Astrocyte of the hippocampus (primary cell): ENCODE results near the gene CNTNAP2.
A peak's percentile ranks its signal among the peaks of the same experiment; 100 is the strongest.
"Not testable (repeated sequence)": the region's sequence is repeated elsewhere in the genome, so short reads cannot be mapped to it uniquely, and the experiment has no call there.

Experiments used
- DNase-seq: peaks from one replicate; pipeline ENCODE4 v3.0.0; 2011; ENCODE audit warnings: low read depth, low spot score

Gene CNTNAP2

DNA sequence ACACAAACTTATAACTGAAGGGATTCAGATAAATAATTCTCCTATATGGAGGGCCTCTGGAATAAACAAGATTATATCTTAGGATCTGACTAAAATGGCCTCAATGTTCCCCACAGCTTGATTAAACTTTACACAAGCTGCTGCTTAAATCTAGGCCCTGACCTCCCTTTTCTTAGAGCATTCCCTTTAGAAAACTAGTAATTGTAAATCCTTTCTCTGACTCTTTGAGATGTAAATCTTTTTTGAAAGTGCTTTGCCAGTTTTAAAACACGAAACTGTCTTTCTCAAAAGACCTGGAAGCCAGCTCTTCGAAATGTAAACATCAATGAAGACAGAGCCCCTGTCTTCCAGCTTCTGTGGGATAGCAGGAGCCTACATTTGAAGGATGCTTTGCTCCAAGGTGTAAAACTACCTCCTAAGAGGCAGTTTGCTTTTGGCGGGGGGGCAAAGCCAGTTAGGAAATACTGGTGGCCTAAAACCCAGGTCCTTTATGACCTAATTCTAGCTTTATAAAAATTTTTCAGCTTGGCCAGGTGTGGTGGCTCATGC is 758.7 kb downstream of the CNTNAP2 start:
- no peak for DNase-seq

DNA sequence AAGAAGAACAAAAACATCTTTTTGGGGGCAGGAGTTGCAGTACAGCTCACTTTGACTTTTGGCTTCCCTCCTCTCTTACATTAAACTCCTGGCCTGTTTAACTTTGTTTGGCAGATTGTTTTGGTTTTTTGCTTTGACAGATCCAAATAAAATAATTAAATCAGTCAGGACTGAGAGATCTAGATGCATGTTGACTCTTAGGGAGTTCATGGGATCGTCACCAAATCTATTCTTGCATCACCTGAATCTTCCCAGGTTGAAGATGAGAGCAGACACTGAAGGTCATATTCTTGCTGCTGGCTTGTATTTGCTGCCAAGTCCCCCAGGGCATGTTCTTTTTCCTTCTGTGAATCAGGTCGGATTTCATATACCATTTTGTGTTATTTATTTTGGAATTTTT is 759.4 kb downstream of the CNTNAP2 start:
- DNase-seq = no peak

DNA sequence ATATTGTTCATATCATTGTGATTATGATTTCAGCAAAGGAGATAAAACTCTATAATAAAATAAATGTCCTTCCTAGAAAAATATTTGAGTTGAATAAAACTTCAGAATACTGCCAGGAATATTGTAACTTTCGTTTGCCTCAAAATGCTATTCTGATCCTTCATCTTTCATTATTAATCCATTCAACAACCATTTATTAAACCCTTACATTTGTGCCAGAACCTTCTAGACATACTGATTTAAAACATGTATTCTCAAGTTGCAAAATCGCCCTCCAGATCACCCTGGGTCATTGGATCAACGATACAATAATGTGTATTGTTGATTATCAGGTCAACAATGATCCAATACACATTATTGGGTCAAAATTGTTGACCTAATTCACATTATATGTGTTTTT is 759.8 kb downstream of the CNTNAP2 start:
- DNase-seq = no peak

DNA sequence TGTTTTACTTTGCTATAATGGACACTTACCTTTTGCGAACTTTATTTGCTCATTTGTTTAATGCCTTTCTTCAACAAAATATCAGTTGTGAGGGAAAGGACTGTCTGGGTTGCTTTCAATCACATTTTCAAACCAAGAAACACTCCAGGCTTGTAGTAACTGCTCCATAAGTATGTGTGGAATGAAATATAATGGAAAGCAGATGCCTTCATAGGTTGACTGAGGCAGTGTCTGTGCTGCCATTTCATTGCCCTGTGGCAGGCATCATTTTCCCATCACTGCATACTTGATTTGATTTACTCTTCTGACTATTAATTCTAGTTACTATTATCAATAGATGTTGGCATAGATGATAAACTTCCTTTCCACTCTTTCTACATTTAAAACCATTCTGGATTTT is 762.3 kb downstream of the CNTNAP2 start:
- DNase-seq = no peak

DNA sequence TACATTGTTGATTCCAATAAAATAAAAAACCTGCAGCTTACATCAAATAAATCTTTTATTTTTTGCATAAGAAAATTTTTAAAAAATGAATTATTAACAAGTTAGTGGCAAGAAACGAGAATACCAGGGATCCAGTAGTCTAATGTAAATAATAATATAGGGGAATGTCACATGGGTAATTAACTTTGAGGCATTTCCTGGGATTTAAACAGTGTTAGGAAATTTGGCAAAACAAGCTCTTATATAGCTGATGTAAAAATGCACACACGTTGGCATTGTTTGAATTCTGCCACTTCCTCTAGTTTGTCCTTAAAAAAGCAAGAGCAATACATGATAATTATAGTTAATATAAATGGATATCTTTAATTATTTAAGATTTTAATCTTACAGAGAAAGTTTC is 768.6 kb downstream of the CNTNAP2 start:
- DNase-seq = no peak

DNA sequence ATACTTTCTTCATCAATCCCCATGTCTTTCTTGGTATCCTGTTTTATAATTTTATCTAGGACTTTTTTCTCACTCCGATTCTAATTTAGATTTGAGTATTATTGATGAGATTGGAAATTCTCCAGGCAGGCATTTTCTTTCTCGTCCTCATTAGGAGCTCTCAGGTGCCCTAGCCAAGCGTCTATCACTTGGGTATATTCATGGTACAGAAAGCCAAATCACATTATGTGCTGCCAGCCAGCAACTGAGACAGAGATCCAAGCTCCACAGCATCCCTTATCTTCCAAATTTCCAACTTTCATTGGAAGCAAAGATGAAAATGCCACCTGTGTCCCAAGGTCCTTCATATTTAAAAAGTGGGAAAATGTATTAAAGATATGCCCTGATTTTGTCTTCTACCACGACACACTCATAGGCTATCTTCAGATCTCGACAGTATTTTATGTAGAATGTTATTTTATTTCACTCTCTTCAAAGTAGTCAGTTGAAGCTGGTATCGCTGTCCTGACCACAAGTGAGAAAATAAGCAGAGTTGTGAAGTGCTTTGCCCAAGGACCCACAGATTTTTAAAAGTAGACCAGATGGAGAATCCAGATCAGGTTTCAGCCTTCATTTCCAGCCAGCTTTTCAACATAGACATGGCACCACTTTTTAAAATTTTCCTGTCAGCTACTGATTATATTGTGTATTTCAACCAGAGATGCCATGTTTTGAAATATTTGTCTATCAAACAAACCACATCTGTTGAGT is 773.4 kb downstream of the CNTNAP2 start:
- DNase-seq = no peak

DNA sequence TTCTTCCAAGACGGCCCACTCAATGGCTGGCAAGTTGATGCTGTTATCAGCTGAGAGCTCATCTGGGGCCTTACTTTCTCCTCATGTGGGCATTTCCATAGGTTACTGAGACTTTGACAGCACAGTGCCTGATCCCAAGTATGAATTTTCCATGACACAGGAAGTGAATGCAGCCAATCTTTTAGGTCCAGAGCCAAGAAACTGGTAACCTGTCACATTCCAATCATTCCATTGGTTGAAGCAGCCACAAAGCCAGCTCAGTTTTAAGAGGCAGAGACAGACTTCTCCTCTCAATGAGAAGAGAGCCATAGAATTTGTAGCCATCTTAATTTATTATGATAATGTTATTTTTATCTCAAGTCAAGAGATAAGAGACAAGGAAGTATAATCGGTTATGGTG is 775.5 kb downstream of the CNTNAP2 start:
- peak; percentile 46 for DNase-seq

DNA sequence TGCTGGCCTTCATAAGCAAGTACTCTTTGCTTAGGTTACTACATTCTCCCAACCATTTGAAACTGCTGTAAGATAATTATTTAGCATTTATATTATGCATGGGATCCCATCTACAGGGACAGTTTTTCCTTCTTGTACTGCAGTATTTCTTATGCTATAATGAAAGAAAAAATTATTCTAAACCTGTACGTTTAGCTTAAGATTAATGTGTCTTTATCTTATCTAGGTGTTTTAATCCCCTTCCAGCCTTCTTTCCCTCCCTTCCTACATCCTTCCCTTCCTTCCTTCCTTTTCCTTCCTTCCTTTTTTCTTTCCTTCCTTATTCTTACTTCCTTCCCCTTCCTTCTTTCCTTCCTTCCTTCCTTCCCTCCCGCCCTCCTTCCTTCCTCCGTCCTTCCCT is 778.3 kb downstream of the CNTNAP2 start:
- DNase-seq = no peak

DNA sequence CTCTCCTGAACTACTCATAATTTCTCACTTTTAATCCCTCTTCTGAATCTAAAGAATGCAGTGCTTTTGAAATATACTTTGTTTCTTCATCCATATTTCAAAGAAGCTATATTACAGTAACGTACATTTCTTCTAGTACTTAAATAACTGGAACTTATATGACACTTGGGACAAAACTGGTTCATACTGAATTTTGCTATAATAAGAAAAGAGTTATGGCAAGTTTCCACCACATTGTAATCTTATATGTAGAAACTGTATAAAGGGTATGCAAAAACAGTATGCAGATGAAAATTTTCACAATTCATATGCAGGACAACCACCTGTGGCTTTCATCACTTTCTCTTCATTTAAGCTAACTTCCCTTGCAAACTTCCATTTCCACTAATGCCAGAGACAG is 785.7 kb downstream of the CNTNAP2 start:
- no peak for DNase-seq

DNA sequence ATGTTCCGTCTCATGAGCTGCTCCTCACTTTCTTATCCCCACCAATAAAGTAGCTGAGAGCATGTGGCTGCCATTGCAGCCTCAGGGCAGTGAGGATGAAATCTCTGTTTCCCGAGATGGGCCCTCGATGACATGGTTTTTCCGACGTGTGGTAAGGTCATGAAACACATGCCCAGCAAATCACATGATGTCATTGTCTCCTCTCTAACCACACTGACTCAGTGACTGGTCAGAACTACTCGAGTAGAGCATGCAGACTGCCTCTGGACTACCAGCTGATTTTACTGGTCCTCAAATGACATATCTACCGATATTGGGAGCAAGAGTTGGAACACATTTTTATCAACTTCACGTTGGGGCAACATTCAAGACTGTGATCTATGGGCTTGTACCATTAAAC is 786.1 kb downstream of the CNTNAP2 start:
- no peak for DNase-seq

DNA sequence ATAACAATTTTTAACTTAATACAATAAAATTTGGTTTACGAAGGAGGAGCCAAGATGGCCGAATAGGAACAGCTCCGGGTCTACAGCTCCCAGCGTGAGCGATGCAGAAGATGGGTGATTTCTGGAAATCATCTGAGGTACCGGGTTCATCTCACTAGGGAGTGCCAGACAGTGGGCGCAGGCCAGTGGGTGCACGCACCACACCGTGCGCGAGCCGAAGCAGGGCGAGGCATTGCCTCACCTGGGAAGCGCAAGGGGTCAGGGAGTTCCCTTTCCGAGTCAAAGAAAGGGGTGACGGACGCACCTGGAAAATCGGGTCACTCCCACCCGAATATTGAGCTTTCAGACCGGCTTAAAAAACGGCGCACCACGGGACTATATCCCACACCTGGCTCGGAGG is 789.1 kb downstream of the CNTNAP2 start:
- DNase-seq = not testable (repeated sequence)

DNA sequence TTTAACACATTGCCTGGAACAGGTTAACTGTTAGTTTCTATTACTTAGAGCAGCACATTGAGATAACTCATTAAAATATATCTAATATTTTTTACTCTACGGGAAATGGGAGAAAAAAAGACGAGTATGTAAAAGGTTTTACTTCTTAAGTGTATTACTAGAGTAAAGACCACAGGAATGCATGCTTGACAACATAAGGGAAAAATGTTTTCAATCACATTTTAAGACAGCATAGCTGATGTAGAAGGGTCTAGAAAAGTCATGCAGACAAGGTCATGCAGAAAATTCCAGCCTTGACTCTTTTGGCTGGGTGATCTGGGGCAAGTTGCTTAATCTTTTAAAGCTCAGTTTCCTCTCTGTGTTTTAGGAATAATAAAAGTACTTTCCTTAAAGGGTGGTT is 806.2 kb downstream of the CNTNAP2 start:
- DNase-seq = peak; percentile 0

DNA sequence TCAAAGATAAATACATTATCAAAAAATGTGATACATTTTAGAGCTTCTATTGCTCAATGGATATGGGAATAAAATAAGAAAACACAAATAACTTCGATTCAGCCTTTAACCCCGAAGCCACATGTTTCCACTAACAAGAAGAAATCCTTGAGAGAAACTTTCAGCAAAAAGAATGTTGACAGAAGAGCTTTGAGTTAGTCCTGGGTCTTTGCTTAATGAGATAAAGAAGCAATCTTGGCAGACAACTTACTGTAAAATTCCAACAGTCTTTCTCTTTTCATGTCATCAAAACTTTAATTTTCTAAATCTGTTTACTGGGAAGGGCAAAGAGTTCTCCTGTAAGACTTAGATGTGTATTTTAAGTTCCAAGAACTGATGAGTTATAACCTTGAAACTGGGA is 810.2 kb downstream of the CNTNAP2 start:
- DNase-seq = no peak

DNA sequence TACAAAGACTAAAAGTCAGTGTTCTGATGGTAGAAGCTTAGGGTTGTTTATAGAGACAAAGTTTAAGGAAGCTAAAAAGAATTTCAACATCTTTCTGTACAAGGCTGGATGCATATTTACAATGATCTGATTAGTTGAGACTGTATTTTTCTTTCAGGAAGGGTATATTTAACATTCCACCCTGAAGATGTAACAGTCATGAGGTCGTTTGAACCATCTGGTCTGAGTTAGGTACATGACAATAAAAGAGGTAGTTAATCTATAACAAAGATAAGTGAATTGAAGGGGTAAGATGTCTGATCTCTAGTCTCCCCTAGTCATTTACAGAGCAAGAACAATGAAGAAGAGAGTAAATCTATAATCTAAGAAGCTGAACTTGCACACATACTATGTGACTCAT is 821.2 kb downstream of the CNTNAP2 start:
- no peak for DNase-seq

DNA sequence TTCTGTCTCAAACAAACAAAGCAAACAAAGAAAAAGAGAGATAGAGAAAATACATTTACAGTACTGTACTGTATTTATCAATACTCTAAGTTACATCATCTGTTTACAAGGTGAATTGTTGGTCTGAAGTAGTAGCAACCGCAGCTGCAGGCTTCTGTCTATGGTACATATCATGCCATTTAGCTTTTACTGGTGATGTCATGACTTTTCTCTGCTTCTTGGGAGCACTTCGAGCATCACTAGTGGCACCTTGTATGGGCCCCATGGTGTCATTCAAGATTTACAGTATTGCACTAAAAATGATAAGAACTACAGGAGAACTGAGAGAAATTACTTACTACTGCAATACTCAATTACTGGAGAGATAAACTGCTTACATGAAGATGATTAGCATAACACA is 826.9 kb downstream of the CNTNAP2 start:
- DNase-seq = no peak

DNA sequence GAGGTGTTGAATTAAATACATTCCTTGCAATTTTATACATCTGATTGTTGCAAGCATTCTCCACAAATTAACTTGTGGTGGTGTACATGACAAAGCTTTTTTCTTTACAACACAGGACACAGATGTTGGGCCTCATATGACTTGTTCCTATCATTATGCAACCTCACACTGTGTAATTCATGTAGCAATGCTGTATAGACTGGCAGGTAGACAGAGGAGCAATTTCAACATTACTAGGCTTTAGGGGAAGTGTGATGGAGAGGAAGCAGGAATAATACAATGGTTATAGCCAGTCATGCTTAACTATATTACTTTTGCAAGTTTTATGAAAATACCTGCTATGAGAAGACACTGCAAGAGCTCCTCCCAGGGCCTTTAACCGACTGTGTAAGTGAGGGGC is 832.1 kb downstream of the CNTNAP2 start:
- no peak for DNase-seq

DNA sequence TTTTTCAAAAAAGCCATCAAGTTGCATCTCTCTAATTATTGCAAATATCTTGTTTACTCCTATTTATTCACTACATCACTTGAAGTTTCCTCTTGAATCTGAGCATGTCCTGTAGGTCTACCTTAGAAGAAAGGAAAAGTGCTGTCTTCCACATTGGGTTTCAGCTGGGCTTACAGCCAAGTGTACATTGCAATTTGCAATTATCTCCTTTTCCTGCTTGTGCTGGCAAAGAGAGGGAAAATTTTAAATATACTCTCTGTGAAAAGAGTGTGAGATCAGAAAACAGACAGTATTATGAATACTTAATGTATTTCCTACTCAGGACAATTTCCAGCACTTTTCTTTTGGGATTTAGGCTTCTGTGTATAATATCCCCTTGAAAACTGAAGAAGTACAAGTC is 839.7 kb downstream of the CNTNAP2 start:
- no peak for DNase-seq

DNA sequence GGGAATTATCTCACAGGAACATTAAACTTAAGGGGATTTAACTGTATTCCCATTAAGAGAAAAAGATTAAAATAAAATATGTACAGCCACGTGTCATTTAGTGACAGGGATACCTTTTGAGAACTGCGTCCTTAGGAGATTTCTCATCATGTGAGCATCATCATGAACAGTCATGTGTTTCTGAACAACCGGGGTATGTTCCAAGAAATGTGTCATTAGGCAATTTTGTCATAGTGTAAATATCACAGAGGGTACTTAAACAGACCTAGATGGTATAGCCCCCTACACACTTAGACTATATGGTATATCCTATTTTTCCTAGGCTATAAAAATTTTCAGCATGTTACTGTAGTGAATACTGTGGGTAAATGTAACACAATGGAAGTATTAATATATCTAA is 840.3 kb downstream of the CNTNAP2 start:
- DNase-seq = no peak

DNA sequence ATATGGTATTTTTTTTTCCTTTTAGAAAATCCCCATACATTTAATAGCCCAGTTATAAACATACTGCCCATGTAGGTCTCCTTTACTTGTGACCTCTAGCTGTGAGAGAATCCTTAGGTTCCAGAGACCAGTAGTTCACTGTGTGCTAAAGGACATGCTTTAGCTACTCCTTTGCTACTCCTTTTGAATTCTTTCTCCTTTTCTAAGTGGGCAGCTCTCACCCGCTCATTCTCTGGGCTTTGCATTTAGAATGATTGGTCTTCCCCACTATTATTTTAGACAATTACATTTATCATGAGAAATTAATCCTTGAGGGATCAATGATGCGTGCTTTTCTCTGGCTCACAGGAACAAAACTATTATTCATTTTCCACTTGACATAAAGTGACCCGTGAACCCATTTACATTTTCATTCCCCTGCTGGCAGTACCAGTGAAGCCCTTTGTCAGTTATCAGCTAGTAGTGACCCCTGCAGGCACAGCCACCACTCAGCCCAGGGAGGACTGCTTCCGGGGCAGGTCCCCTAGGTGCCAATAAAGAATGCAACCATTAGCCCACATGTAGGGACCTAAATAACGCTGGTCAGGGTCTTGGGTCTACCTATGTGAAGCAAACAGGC is 844.3 kb downstream of the CNTNAP2 start:
- peak; percentile 7 for DNase-seq

DNA sequence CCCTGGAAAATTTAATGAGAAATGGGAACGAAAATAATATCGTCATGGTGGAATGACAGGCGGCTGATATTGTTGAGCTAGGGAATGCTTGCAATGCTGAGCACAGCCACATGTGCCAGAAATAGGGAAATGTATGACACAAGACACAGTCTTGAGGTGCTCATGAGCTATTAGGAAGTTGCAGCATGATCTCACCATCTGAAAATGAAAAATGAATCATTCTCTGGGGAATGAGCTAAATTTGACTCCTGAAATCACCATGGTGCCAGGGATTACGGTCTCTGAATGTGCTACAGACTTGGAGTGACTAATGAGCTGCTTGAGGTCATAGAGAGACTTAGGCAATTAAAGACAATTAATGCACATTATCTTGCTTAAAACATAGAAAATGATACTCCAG is 845.0 kb downstream of the CNTNAP2 start:
- peak; percentile 93 for DNase-seq

DNA sequence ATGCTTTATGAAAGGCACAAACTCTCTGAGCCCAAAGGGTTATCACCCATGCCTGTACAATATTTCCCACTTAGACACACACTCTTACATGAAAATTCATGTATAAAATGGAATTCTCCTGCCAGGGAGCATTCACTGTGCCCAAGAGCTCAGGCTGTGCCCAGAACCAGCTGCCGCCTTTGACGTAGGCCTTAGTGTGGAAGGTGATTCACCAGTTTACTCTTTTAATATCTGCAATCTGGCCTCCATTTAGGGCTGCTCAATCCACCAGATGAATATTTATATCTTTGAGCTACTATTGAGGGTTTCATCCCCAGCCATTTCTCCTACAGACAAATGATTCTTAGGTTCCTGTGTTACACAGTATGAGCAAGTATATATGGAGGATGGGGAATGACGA is 849.7 kb downstream of the CNTNAP2 start:
- no peak for DNase-seq

DNA sequence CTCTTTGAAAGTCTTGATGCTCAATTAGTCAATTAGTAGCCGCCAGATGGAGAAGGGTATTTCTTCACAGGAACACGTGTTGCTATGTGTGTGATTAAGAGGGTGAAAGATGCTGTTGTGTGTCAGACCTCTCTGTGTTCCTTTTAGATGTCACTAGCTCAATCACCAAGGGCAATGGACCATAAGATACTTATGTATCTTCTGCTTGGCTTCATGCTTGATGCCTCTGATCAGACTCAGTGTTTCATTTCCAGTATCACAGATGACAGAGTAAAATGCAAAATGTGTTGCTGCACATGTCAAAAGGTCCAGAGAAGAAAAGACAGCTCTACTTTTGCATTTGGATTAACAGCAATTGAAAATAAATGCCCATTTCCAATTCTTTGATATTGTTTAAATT is 865.9 kb downstream of the CNTNAP2 start:
- DNase-seq = no peak

DNA sequence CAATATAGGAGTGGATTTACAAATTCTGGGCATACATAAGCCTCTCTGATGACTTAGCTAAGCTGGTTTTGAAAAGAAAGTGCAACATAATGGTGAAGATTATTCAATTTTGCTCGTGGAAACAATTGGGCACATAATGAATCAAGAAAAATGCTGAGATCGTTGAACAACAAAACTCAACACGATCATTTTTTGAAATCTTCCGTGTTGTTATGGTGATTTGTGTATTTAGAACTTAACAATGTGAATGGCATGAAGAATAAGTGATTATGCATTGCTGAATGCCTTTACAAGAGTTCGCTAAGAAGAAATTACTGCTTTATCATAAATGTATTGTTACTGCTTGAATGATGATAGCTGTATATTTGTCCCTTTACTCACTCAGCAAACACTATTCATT is 875.0 kb downstream of the CNTNAP2 start:
- no peak for DNase-seq
